ENCODE results near the gene PROZ.

The PROZ gene

DNA sequence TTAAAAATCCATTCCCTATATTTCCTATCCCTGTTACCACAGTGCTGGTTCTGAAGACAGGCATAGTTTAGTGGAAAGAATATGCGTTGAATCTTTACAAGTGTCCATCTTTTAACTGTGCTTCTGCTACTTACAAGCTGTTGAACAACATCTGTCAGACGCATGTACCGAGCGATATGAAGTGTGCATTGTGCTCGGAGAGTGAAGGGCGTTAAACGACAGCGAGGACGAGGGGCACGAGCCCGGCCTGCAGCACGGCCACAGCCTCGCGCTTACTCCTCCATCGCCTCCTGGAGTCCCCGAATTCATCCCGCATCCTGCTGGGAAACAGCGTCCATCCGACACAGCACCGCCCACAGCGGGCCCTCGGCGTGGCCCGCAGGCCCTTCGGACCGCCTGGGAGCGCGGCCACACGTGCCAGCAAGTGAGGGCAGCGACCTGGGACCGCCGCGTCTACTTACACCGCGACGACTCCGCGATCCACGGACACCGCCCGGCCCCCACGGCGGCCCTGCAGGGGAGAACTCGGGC, 49.5 kb downstream of the PROZ start:
- no peak for DNase-seq (ENCODE audit: low read depth)

DNA sequence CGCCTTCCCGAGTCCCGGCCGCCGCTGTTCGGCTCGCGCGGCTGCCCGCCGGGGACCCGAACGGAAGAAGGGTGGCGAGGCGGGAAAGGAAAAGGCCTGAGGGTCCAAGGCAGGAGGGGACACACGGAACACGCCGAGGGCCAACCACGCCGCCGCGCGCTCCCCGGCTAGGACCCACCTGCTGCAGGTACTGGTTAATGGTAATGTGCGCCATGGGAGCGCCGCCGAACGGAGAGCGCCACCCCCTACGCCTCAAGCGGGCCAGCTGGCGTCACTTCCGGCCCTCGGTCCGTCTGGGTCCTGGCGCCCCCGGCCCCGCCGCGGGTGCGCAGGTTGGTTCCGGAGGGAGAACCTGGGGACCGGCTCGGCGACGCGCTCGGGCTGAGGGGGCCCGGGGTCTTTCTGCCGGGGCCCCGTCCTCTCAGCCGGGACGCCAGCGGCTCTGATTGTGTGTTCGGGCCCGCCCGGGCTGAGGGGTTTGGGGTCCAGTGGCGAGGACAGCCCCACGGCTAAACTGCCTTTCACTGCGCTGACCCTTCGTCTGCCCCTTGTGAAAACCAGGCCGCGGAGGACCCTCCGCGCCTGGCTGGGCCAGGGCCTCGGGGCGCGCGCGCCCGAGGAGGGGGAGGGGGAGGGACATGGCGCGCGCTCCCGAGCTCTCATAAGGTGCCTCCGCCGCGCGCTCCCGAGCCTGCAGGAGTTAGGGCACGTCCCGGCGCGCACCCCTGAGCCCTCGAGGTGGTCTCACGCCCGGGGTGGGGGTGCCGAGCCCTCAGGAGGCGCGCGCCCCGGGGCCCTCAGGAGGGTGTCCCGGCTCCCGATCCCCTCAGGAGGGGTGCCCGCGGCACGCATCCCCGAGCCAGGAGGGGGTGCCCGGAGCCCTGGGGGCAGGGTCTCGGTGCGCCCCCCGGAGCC, 50.2 kb downstream of the PROZ start, which contains the start of gene PCID2:
TSS of gene PCID2 (minus strand) at position 249 of the 915 bp plus-strand sequence. CDS start at position 214, 35 bp downstream.
- peak; percentile 72 for DNase-seq (ENCODE audit: low read depth)

DNA sequence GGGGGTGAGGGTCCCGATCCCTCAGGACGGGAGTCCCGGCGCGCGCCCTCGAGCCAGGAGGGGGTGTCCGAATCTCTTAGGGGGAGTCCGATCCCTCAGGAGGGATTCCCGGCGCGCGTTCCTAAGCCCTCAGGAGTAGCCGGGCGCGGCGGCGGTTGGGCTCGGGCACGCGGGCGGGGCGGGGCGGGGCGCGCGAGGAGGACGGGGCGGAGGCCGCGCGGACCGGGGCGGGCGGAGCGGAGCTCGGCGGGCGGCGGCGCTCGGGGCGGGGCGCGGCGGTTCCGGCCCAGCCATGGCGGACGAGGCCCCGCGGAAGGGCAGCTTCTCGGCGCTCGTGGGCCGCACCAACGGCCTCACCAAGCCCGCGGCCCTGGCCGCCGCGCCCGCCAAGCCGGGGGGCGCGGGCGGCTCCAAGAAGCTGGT, 50.9 kb downstream of the PROZ start, which contains the start of gene CUL4A:
TSS of gene CUL4A (plus strand) at position 278 of the 423 bp plus-strand sequence. CDS start at position 293, 15 bp downstream.
- DNase-seq (ENCODE audit: low read depth), result peak; percentile 45

DNA sequence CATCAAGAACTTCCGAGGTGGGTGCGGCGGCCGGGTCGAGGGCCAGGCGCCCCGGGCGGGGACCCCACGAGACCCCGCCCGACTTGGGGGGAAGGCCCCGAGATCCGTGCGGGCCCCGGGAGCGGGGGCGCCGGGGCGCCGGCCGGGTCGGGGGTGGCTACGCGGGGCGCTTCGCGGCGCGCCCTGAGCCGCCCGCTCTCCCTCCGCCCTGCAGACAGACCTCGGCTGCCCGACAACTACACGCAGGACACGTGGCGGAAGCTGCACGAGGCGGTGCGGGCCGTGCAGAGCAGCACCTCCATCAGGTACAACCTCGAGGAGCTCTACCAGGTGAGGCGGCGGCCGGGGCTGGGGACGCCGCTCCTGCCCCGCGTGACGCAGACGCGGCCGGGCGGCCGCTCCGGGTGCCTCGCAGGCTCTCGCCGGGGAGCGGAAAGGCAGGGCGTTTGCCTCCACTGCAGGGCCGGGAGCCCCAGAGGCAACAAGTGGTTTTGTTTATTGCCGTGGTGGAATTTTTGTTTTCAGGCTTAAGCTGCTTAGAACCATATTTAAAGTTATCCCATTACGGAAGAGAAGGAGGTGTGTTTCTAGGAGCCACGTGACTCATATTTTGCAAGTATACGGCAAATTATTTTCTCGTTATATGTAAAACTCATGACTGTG, 51.4 kb downstream of the PROZ start:
- DNase-seq (ENCODE audit: low read depth), result no peak

DNA sequence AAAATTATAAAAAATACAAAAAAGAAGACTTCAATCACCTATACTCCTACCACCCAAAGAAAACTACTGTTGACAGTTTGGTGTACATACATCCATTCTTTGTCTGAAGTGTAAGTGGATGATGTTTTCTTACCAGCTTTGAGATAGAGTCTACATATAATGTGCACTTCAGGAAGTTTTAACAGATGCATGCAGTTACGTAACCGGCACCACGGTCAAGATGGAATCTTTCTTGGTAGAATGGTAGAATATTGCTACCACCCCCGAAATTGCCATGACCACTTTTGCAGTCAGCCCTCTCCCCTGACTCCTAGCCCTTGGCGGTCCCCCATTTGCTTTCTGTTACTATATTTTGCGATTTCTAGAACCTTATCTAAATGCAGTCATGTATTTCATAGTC, 52.4 kb downstream of the PROZ start:
- DNase-seq (ENCODE audit: low read depth), result no peak

DNA sequence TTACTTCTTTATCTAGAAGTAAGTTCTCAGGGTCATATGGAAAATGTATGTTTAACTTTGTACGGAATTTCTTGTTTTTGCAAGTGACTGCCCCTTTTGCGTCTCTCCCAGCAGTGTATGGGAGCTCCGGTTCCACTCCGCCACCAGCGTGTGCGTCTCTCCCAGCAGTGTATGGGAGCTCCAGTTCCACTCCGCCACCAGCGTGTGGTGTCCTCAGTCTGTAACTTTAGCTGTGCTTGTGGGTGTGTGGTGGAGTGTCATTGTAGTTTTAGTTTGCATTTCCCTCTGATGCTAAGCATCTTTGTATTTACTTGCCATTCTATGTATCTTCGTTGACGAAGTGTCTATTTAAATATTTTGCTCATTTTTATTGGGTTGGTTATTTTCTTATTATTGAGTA, 53.3 kb downstream of the PROZ start:
- DNase-seq (ENCODE audit: low read depth), result no peak

DNA sequence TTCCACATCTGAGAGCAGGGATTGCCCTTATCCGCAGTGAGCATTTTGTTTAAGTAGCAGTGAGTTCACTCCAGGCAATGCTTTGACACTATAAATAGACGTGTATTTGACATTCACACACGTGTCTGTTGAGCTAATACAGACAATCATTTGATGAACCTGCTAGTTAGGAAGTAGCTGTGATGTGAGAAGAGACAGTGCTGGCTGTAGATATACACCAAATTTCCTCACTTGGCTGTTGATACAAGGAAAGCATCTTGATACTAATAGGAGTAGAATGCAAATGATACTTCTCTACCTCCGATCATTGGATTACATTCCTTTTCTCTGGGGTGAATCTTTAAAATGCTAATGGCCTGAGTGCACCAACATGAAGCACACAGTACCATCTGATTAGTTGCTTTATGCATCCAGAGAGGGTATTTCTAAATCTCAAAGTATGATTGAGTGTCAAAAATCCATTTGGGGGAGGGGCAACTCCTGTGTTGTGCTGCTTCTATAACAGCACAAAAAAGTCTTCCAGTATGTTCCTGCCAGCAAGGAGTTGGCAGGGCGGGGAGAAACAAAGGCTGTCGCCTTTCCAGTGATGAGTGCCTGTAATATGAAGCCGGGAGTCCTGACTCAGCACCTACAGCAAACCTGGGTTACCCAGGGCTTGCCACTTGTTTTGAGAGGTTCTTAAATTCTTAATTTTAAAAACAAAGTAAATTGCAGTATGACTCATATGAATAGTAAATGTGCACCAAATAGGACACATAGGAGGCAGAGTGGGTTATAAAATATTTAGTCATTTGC, 58.0 kb downstream of the PROZ start:
- peak; percentile 50 for DNase-seq (ENCODE audit: low read depth)

DNA sequence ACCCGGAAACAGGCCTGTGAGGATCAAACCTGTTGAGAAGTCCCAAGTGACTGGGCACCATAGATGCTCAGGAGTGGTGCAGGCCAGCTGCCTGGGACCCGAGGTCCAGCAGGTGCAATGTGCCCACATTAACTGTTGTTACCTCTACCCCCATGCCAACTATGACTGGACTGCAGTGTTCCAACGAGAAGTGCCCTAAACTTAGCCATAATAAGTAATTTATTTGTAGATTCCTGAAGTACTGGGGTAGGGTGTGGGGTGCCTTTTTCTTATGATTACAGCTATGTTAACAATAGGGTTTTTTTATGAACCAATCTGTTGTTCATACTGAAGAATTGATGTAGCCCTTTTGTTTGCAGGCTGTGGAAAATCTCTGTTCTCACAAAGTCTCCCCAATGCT, 60.1 kb downstream of the PROZ start:
- DNase-seq (ENCODE audit: low read depth), result no peak

DNA sequence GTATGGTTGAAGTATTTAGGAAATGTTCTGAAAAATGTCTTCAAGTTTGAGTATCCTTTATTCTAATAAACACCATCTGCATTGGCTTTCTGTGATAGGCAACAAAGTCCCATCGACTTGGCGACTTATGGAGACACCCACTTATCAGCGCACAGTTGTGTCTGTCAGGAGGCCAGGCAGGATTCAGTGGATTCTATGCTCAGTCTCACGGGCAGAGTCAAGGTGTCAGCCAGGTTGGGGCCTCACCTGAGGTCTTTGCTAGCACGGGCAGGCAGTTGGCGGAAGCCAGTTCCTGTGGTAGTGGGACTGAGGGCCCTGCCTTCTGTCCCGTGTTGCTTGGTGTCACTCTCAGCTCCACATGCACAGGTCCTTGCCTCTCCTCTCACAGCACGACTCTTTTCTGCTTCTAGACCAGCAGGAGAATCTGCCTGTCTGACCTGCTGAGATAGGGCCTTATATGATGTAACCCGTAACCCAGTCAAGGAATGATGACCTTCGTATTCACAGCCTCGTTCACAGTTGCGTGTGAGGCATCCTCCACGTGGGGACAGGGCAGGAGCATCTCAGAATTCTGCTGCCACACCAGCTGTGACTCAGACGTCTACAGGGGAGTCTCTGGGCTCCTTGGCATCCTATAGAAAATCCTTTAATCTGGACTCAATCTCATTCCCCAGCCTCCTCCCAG, 61.0 kb downstream of the PROZ start:
- DNase-seq (ENCODE audit: low read depth), result no peak

DNA sequence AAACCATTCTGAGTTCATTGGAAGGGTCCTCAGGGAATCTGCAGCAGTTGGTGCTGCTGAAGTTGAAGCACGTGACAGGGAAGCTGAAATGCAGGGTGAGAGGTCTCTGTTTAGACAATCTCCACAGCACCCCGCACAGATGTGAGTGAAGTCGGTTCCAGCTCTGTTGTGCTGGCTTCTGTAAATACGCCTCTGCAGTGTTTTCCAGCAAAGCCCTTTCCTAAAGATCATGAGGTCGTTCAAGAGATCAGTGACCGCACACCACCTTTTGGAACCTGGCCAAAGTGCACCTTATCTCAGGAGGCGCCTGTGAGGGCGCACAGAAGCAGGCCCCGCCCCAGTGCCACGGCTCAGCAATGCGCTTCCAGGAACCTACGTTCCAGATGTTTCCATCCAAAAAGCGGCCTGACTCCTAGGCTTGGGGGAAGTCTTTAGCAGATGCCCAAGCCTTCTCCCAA, 61.7 kb downstream of the PROZ start:
- DNase-seq (ENCODE audit: low read depth), result no peak

DNA sequence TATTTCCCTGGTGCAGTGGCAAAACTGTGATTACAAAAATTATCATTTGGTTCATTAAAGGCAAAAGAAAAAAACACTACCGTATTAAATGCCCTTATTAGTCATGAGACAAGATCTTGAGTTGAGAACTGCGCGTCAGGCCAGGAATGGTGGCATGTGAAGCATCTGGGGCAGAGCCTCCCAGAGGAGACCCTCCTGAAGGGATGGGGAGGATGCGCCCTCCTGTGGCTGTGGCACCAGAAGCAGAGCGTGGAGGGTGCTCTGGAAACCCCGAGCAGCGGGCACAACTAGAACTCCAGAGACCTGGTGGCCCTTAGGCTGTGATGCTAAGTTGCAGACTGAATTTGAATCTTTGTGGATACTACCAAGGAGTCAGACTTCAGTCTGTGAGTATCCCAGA, 62.4 kb downstream of the PROZ start:
- DNase-seq (ENCODE audit: low read depth), result no peak
